HepG2 (cell line): Measurements from ENCODE around the gene GJD4. TPM values are rescaled to one million over a fixed set of nuclear protein-coding genes. Genes with fewer than 3 reads are reported as not detected.

Experiments used
- ATAC-seq: fragments of 200-7000 bp; cut with Tn5 transposase; 3 replicates; pipeline ENCODE4 v1.9.1; 2020; ENCODE audit warnings: mild to moderate bottlenecking, moderate library complexity
- BruUV-seq: library from RNA; stranded (reverse); fragments of 400-500 nt; replicated peaks from 2 replicates; lab custom pipeline; 2021; lab: Mats Ljungman, UMichigan
- CTCF ChIA-PET: fragments of 300-600 bp; formaldehyde crosslinking; extraction: SDS; loops from one replicate; lab custom pipeline; 2021; ENCODE audit warnings: low total read pairs, inconsistent platforms, low intra/inter-chr PET ratio; lab: Yijun Ruan, JAX
- POLR2A ChIA-PET: fragments of 350-600 bp; sonication (Branson Sonifier 250); formaldehyde crosslinking; loops from one replicate; lab custom pipeline; 2020; ENCODE audit warnings: antibody characterized with exemption, inconsistent platforms; lab: Yijun Ruan, JAX
- DNase-seq: peaks from one replicate; pipeline ENCODE4 v3.0.0-alpha.2; 2015; ENCODE audit warnings: low spot score
- FAIRE-seq: peaks from 3 replicates; lab custom pipeline; 2011; peaks lifted over from hg19 to GRCh38; lab: Jason Lieb, UNC
- H2AFZ ChIP-seq: one replicate; pipeline ENCODE4 v1.6.1; 2011; ENCODE audit warnings: low read length, inconsistent platforms
- H3K27ac ChIP-seq: fragments of 300-600 bp; 3 replicates; pipeline ENCODE4 v1.8.0; 2011; ENCODE audit warnings: mixed run types, mild to moderate bottlenecking, mixed read lengths, low read length, inconsistent platforms; ENCODE audit not compliant: insufficient read depth; ENCODE audit errors: extremely low read length
- H3K27me3 ChIP-seq, 2 experiments: fragments of 200-600 bp in 1 of 2; 2 replicates in 1 of 2; 3 replicates in 1 of 2; pipeline versions ENCODE4 v1.6.0 to v1.8.0; 2011; ENCODE audit warnings: low read length in 2 of 2, mild to moderate bottlenecking in 2 of 2, moderate library complexity in 2 of 2, inconsistent platforms in 1 of 2; ENCODE audit not compliant: insufficient read depth in 2 of 2, control insufficient read depth in 1 of 2
- H3K36me3 ChIP-seq, 2 experiments: fragments of 200-600 bp in 1 of 2; replicated peaks in 1 of 2; 2 replicates in 1 of 2; 3 replicates in 1 of 2; pipeline versions ENCODE4 v1.5.1 to v1.8.0; 2011; ENCODE audit warnings: low read length in 2 of 2, inconsistent platforms in 1 of 2; ENCODE audit not compliant: insufficient read depth in 2 of 2, control insufficient read depth in 1 of 2
- H3K4me1 ChIP-seq: 2 replicates; pipeline ENCODE4 v1.5.1; 2012; ENCODE audit warnings: low read length, inconsistent platforms; ENCODE audit not compliant: insufficient read depth
- H3K4me2 ChIP-seq: 2 replicates; pipeline ENCODE4 v1.6.0; 2011; ENCODE audit warnings: low read depth, low read length, inconsistent platforms
- H3K4me3 ChIP-seq, 3 experiments: fragments of 200-600 bp in 1 of 3; sonication (generic), shearing (Covaris generic) in 1 of 3; replicated peaks in 1 of 3; 2 replicates each; pipeline ENCODE4 v1.5.1; 2011 to 2016; ENCODE audit warnings: low read length in 3 of 3, inconsistent platforms in 2 of 3, low read depth in 2 of 3, mild to moderate bottlenecking in 2 of 3, control low read depth in 1 of 3, mixed read lengths in 1 of 3; ENCODE audit not compliant: insufficient read depth in 1 of 3
- H3K79me2 ChIP-seq: one replicate; pipeline ENCODE4 v1.6.1; 2011; ENCODE audit warnings: low read length, inconsistent platforms; ENCODE audit not compliant: insufficient read depth
- H3K9ac ChIP-seq: 2 replicates; pipeline ENCODE4 v1.6.0; 2011; ENCODE audit warnings: mild to moderate bottlenecking, low read depth, low read length, inconsistent platforms; ENCODE audit not compliant: insufficient read depth
- H3K9me3 ChIP-seq: 2 replicates; pipeline ENCODE4 v1.5.1; 2012; ENCODE audit warnings: mild to moderate bottlenecking, low read length
- H4K20me1 ChIP-seq: 2 replicates; pipeline ENCODE4 v1.6.0; 2011; ENCODE audit warnings: inconsistent platforms, mild to moderate bottlenecking, low read length, moderate library complexity; ENCODE audit not compliant: insufficient read depth
- KDM5B ChIP-seq: sonication (generic); formaldehyde crosslinking; IDR thresholded peaks from 2 replicates; pipeline ENCODE4 v1.4.0; 2020; ENCODE audit warnings: missing genetic modification reagents, mild to moderate bottlenecking, borderline replicate concordance
- ZNF121 ChIP-seq: sonication (generic); formaldehyde crosslinking; IDR thresholded peaks from 2 replicates; pipeline ENCODE4 v1.5.0; 2020; ENCODE audit warnings: mild to moderate bottlenecking, missing genetic modification reagents
- ZNF205 ChIP-seq: IDR thresholded peaks from 2 replicates; pipeline ENCODE4 v1.6.1; 2018; ENCODE audit warnings: missing biosample characterization, missing genetic modification reagents
- ZNF770 ChIP-seq: sonication (generic); formaldehyde crosslinking; IDR thresholded peaks from 2 replicates; pipeline ENCODE4 v1.5.0; 2020; ENCODE audit warnings: mild to moderate bottlenecking, missing genetic modification reagents
- WGBS: methylation state at CpG from one replicate; pipeline ENCODE4 v1.1.6; 2017; ENCODE audit warnings: low lambda C conversion rate; 5-methylcytosine and 5-hydroxymethylcytosine counted together
- in situ Hi-C: cut with HindIII; loops from 2 replicates; pipeline ENCODE4 v1.10.0; 2017; ENCODE audit warnings: low pct_unique_long_range_greater_than_20kb; ENCODE audit not compliant: extremely low pct_ligation_motif_present
- intact Hi-C: fragments of 100-400 bp; cut with micrococcal nuclease; formaldehyde crosslinking; loops from one replicate; pipeline ENCODE4 v1.10.0; 2022; ENCODE audit not compliant: unreplicated experiment
- polyA plus RNA-seq, 8 experiments: library from polyadenylated mRNA; depleted of rRNA in 3 of 8; stranded (reverse) in 7 of 8; unstranded in 1 of 8; fragments of >200 nt; fragmentation: Illumina TruSeq in 4 of 8; extraction: Trizol in 4 of 8; gene quantifications; 2 replicates each; pipeline versions ENCODE4 v1.2.1 to v1.2.3, GENCODE V29; 2011 to 2016; ENCODE audit warnings: low read depth in 4 of 8, missing spikeins in 1 of 8, mixed read lengths in 1 of 8; ENCODE audit not compliant: insufficient read depth in 1 of 8
- total RNA-seq, 5 experiments: library from RNA; depleted of rRNA; stranded (reverse); fragments of >200 nt; fragmentation: Illumina TruSeq; extraction: Trizol; gene quantifications; 2 replicates each; pipeline ENCODE4 v1.2.3, GENCODE V29; 2016; ENCODE audit warnings: low read depth in 1 of 5

Gene GJD4
- total and polyA plus RNA-seq, 2 of the 13 experiments (the other 11 are each of a cell fraction or from before 2014, with no cell fraction given) = not detected

GRCh38 chr10:35575640-35576039, 29.5 kb upstream of the GJD4 start (continued):
- no peak for TF ChIP-seq KDM5B (CRISPR knock-in tag)

- peaks cover 0 to 1% of the 10 kb centered on the region in 2 experiments; a peak in 2 of 5 replicates for H3K36me3 ChIP-seq
- intact Hi-C loops = no loop called here
- H3K9me3 ChIP-seq = no peaks in the 10 kb centered on the region
- FAIRE-seq (no peak), DNase-seq (no peak), ATAC-seq (no peak)
- H2AFZ ChIP-seq = no peak overlapping the region
- H3K9ac ChIP-seq = no peak overlapping the region
- 93% methylated on average over 2 of the region's 3 CpGs for WGBS
- in situ Hi-C loops = no loop called here
- no peak overlapping the region for H3K4me3 ChIP-seq
- H3K4me2 ChIP-seq = no peak overlapping the region
- TF ChIP-seq ZNF121 (CRISPR knock-in tag) (peak; percentile 66), ZNF770 (CRISPR knock-in tag) (peak; percentile 43; the same call in 1 of the 2 replicates), ZNF205 (CRISPR knock-in tag) (no peak)
- TF ChIP-seq, all 625 proteins: peak for 2
- H3K27me3 ChIP-seq = no peaks in the 10 kb centered on the region
- no peak overlapping the region for H3K27ac ChIP-seq
- no TSS peak for BruUV-seq
- H3K79me2 ChIP-seq = no peaks in the 10 kb centered on the region
- ChIA-PET CTCF (no interaction called here), POLR2A (no interaction called here)
- no peaks in the 10 kb centered on the region for H4K20me1 ChIP-seq
- no peaks in the 10 kb centered on the region for H3K4me1 ChIP-seq
Measured at GRCh38 chr10:35576730-35577129, 28.4 kb upstream of the GJD4 start.
